ENCODE data around the gene SAG. TPM values are rescaled to one million over a fixed set of nuclear protein-coding genes. Genes with fewer than 3 reads are reported as not detected.

Gene SAG
- total RNA-seq, 2 experiments from 2014 or later: 0.39 TPM; not detected in 1

GRCh38 chr2:233287871-233288270, 19.7 kb upstream of the SAG start:
- ATAC-seq (no peak), DNase-seq (no peak)
- Mint-ChIP-seq H3K27me3 (no peaks in the 10 kb centered on the region), H3K36me3 (ENCODE audit: low read depth) (peaks cover 49% of the 10 kb centered on the region), H3K27ac (no peak overlapping the region), H3K4me1 (peaks cover 3% of the 10 kb centered on the region), H3K4me3 (no peak overlapping the region), H3K9me3 (ENCODE audit: low read depth) (no peaks in the 10 kb centered on the region)
- intact Hi-C loops (cut with DNase I, micrococcal nuclease): no loop called here
- POLR2A ChIA-PET: no interaction called here
- CTCF ChIA-PET: interaction anchor here (0.9 to 1.7 kb wide), 4 partner anchors 9 to 161 kb away, joined by 3 to 5 read pairs (median 4); no protein-coding TSS in a partner anchor

GRCh38 chr2:233288663-233289062, 19.0 kb upstream of the SAG start:
- intact Hi-C loops (cut with DNase I, micrococcal nuclease): no loop called here
- ATAC-seq (no peak), DNase-seq (no peak)
- POLR2A ChIA-PET: no interaction called here
- CTCF ChIA-PET: interaction anchor here (1.3 to 1.7 kb wide), 2 partner anchors 13 to 21 kb away, joined by 3 to 4 read pairs; no protein-coding TSS in a partner anchor
- H3K27ac Mint-ChIP-seq: no peak overlapping the region
- no peaks in the 10 kb centered on the region for H3K9me3 Mint-ChIP-seq (ENCODE audit: low read depth)
- H3K4me3 Mint-ChIP-seq: no peak overlapping the region
- no peaks in the 10 kb centered on the region for H3K4me1 Mint-ChIP-seq
- peaks cover 54% of the 10 kb centered on the region for H3K36me3 Mint-ChIP-seq (ENCODE audit: low read depth)
- H3K27me3 Mint-ChIP-seq: no peaks in the 10 kb centered on the region

DNA sequence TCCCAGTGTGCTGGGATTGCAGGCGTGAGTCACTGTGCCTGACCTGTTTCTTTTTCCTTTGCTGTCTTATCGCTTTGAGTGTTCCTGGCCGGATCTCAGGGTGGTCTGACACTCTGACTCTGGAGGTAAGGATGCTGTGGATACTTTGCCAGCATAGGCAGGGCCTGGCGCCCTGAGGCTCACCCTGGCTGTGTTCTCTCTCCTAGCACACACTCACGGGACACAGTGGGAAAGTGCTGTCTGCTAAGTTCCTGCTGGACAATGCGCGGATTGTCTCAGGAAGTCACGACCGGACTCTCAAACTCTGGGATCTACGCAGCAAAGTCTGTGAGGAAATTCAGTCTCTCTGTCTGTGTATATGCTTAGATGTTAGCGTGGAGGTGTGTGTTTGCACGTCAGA, 18.0 kb upstream of the SAG start:
- DNase-seq (no peak), ATAC-seq (no peak)
- Mint-ChIP-seq H3K4me3 (no peak overlapping the region), H3K27me3 (no peaks in the 10 kb centered on the region), H3K4me1 (no peaks in the 10 kb centered on the region), H3K9me3 (ENCODE audit: low read depth) (no peaks in the 10 kb centered on the region), H3K27ac (no peak overlapping the region), H3K36me3 (ENCODE audit: low read depth) (peaks cover 54% of the 10 kb centered on the region)
- POLR2A ChIA-PET: no interaction called here
- intact Hi-C loops (cut with DNase I, micrococcal nuclease): no loop called here
- CTCF ChIA-PET: interaction anchor here (0.8 kb wide), 1 partner anchor 9 kb away, joined by 3 read pairs; no protein-coding TSS in a partner anchor

DNA sequence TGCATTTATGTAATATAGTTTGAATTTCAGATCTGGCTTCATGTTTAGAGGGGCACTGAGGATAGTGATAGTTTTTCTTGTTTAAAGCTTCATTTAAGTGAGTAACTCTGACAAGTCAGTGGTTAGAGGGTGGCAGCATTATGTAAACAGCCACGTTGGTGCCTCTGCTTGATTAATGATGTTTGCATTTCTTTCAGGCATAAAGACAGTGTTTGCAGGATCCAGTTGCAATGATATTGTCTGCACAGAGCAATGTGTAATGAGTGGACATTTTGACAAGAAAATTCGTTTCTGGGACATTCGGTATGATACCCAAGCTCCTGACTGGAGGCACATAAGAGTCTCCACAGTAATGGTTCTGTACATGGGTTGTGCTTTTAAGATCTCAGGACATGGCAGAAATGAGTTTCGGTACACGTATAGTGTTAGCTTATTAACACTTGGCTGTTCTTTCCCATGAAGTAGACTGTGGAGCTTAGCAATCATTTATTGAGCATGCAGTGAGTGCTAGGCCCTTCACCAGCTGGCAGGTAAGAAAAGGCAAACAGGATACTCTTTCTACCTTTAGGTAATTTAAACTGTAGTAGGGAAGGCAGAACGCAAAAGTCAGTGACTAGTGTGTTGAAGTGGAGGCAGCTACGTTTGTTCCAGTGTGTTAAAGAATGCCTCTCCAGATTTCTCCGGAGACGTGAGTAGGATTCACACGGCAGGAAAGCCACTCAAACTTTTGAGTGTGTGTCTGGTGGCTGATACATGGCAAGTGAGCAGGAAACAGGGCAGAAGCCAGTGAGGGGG, 17.4 kb upstream of the SAG start:
- Mint-ChIP-seq H3K27ac (no peak overlapping the region), H3K4me1 (no peaks in the 10 kb centered on the region), H3K27me3 (no peaks in the 10 kb centered on the region), H3K9me3 (ENCODE audit: low read depth) (no peaks in the 10 kb centered on the region), H3K36me3 (ENCODE audit: low read depth) (peaks cover 53% of the 10 kb centered on the region), H3K4me3 (no peak overlapping the region)
- ATAC-seq (no peak), DNase-seq (no peak)
- intact Hi-C loops (cut with DNase I, micrococcal nuclease): no loop called here
- ChIA-PET POLR2A (no interaction called here), CTCF (interaction anchor here (0.6 kb wide), 1 partner anchor 83 kb away, joined by 3 read pairs; no protein-coding TSS in a partner anchor)

- intact Hi-C loops (cut with DNase I, micrococcal nuclease): no loop called here
- ATAC-seq (no peak), DNase-seq (no peak)
- no peak overlapping the region for H3K4me3 Mint-ChIP-seq
- H3K27me3 Mint-ChIP-seq: no peaks in the 10 kb centered on the region
- peaks cover 35% of the 10 kb centered on the region for H3K36me3 Mint-ChIP-seq (ENCODE audit: low read depth)
- no peaks in the 10 kb centered on the region for H3K4me1 Mint-ChIP-seq
- no peak overlapping the region for H3K27ac Mint-ChIP-seq
- ChIA-PET CTCF (interaction anchor here (0.7 kb wide), 2 partner anchors 20 to 147 kb away, joined by 3 read pairs; no protein-coding TSS in a partner anchor), POLR2A (no interaction called here)
- no peaks in the 10 kb centered on the region for H3K9me3 Mint-ChIP-seq (ENCODE audit: low read depth)
Measured at GRCh38 chr2:233295891-233296290, 11.7 kb upstream of the SAG start.

DNA sequence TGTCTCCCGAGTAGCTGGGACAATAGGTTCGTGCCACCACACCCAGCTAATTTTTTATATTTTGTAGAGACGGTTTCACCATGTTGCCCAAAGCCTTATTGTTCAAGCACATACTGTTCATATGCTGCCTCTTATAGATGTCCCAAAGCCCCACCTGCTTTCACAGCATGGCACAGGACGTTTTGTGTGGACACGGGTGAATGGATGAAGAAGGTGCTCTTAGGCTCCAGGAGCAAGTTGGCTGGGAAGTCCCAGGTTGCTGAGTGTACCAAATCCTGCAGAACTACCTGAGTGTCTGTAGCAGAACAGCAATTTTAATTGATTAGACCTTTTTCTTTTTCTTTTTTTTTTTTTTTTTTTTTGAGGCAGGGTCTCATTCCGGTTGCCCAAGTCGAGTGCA, 10.5 kb upstream of the SAG start:
- intact Hi-C loops (cut with DNase I, micrococcal nuclease): no loop called here
- POLR2A ChIA-PET: no interaction called here
- H3K27ac Mint-ChIP-seq: no peak overlapping the region
- CTCF ChIA-PET: no interaction called here
- DNase-seq (no peak), ATAC-seq (no peak)
- H3K36me3 Mint-ChIP-seq (ENCODE audit: low read depth): peaks cover 31% of the 10 kb centered on the region
- H3K4me1 Mint-ChIP-seq: no peaks in the 10 kb centered on the region
- no peaks in the 10 kb centered on the region for H3K27me3 Mint-ChIP-seq
- no peak overlapping the region for H3K4me3 Mint-ChIP-seq
- H3K9me3 Mint-ChIP-seq (ENCODE audit: low read depth): no peaks in the 10 kb centered on the region

GRCh38 chr2:233300401-233300800, 7.2 kb upstream of the SAG start:
- Mint-ChIP-seq H3K36me3 (ENCODE audit: low read depth) (peaks cover 10% of the 10 kb centered on the region), H3K27ac (no peak overlapping the region), H3K27me3 (no peaks in the 10 kb centered on the region), H3K4me1 (no peaks in the 10 kb centered on the region), H3K4me3 (no peak overlapping the region), H3K9me3 (ENCODE audit: low read depth) (no peaks in the 10 kb centered on the region)
- DNase-seq (no peak), ATAC-seq (no peak)
- ChIA-PET POLR2A (no interaction called here), CTCF (no interaction called here)
- intact Hi-C loops (cut with DNase I, micrococcal nuclease): loop anchor here in 1 of 2 experiments (10.0 kb wide), 1 partner anchor 414 kb away; the partner anchor contains the start of genes UGT1A4 and UGT1A5

DNA sequence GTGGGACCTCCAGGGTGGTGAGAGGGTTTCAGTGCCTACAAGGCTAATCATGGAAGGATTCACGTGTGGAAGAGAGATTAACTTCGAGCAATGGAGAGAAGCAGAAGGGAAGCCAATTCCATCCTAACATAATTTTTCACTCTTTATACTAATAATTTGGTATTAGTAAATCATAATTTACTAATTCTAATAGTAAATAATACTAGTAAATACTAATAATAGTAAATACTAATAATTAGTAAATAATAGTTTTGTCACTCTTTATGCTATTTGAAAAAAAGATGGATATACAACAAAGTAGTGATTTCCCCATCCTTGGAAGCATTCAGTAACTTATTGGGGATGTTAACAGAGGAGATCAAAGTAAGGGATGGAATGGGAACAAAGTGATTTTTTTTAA, 6.4 kb upstream of the SAG start:
- DNase-seq (no peak), ATAC-seq (no peak)
- Mint-ChIP-seq H3K36me3 (ENCODE audit: low read depth) (peaks cover 5% of the 10 kb centered on the region), H3K27me3 (no peaks in the 10 kb centered on the region), H3K4me1 (no peaks in the 10 kb centered on the region), H3K27ac (no peak overlapping the region), H3K4me3 (no peak overlapping the region), H3K9me3 (ENCODE audit: low read depth) (no peaks in the 10 kb centered on the region)
- ChIA-PET CTCF (no interaction called here), POLR2A (no interaction called here)
- intact Hi-C loops (cut with DNase I, micrococcal nuclease): loop anchor here in 1 of 2 experiments (10.0 kb wide), 1 partner anchor 414 kb away; the partner anchor contains the start of genes UGT1A4 and UGT1A5

GRCh38 chr2:233301811-233302210, 5.8 kb upstream of the SAG start:
- ChIA-PET POLR2A (no interaction called here), CTCF (interaction anchor here (0.9 to 1.4 kb wide), 3 partner anchors 14 to 20 kb away, joined by 3 to 4 read pairs (median 4); no protein-coding TSS in a partner anchor)
- intact Hi-C loops (cut with DNase I, micrococcal nuclease): loop anchor here in 1 of 2 experiments (10.0 kb wide), 1 partner anchor 413 kb away; the partner anchor contains the start of genes UGT1A4 and UGT1A5
- ATAC-seq (no peak), DNase-seq (no peak)
- H3K27ac Mint-ChIP-seq: no peak overlapping the region
- H3K4me1 Mint-ChIP-seq: no peaks in the 10 kb centered on the region
- no peaks in the 10 kb centered on the region for H3K9me3 Mint-ChIP-seq (ENCODE audit: low read depth)
- H3K27me3 Mint-ChIP-seq: no peaks in the 10 kb centered on the region
- peaks cover 3% of the 10 kb centered on the region for H3K36me3 Mint-ChIP-seq (ENCODE audit: low read depth)
- H3K4me3 Mint-ChIP-seq: no peak overlapping the region

DNA sequence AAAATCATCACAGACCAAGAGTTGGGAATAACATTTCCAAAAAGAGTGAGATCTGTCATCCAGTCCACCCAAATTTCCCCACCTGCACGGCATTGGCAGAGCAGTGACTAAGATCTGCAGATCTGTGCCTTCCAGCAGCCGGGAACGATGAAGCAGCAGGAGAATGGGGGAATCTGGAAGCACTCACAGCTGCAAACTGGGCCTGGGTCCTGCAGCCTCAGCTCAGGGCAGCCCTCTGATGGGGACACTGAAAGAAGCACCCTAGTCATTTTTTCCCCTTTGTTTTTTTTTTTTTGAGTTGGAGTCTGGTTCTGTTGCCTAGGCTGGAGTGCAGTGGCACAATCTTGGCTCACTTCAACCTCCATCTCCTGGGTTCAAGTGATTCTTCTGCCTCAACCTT, 4.4 kb upstream of the SAG start:
- CTCF ChIA-PET: interaction anchor here (0.7 kb wide), 2 partner anchors 29 to 171 kb away, joined by 4 read pairs; no protein-coding TSS in a partner anchor
- intact Hi-C loops (cut with DNase I, micrococcal nuclease): loop anchor here in 1 of 2 experiments (10.0 kb wide), 1 partner anchor 412 kb away; the partner anchor contains the start of genes UGT1A4 and UGT1A5
- H3K9me3 Mint-ChIP-seq (ENCODE audit: low read depth): no peaks in the 10 kb centered on the region
- peaks cover 2% of the 10 kb centered on the region for H3K36me3 Mint-ChIP-seq (ENCODE audit: low read depth)
- H3K27me3 Mint-ChIP-seq: no peaks in the 10 kb centered on the region
- H3K4me3 Mint-ChIP-seq: no peak overlapping the region
- H3K4me1 Mint-ChIP-seq: no peaks in the 10 kb centered on the region
- no peak overlapping the region for H3K27ac Mint-ChIP-seq
- DNase-seq (no peak), ATAC-seq (no peak)
- POLR2A ChIA-PET: no interaction called here

- no peaks in the 10 kb centered on the region for H3K27me3 Mint-ChIP-seq
- intact Hi-C loops (cut with DNase I, micrococcal nuclease): no loop called here
- ATAC-seq: no peak
- H3K4me3 Mint-ChIP-seq: no peak overlapping the region
- CTCF ChIA-PET: no interaction called here
- no peak for DNase-seq
- H3K27ac Mint-ChIP-seq: no peak overlapping the region
- POLR2A ChIA-PET: no interaction called here
- H3K9me3 Mint-ChIP-seq (ENCODE audit: low read depth): no peaks in the 10 kb centered on the region
- no peaks in the 10 kb centered on the region for H3K4me1 Mint-ChIP-seq
- H3K36me3 Mint-ChIP-seq (ENCODE audit: low read depth): no peaks in the 10 kb centered on the region
Measured at GRCh38 chr2:233311241-233311926, 3.8 kb downstream of the SAG start.

Measured in activated CD4-positive, alpha-beta T cell treated with anti-CD3 and anti-CD28 coated beads for 36 hours (primary cell).